PC-9 (cell line): ENCODE measurements around the gene MTHFD1L.
"Not testable (repeated sequence)": the region's sequence is repeated elsewhere in the genome, so short reads cannot be mapped to it uniquely, and the experiment has no call there.

ENCODE experiments used
- EZH2 ChIP-seq: fragments of 200-600 bp; sonication (generic); IDR thresholded peaks from 2 replicates; pipeline ENCODE4 v1.8.0; 2017; ENCODE audit warnings: antibody characterized with exemption, low read depth
- TF ChIP-seq, protein P1 (sequence below): fragments of 200-600 bp; sonication (generic); conservative IDR thresholded peaks from 2 replicates; pipeline ENCODE4 v1.6.1; 2017; ENCODE audit warnings: mixed run types, antibody characterized with exemption, mild to moderate bottlenecking, moderate library complexity

DNA sequence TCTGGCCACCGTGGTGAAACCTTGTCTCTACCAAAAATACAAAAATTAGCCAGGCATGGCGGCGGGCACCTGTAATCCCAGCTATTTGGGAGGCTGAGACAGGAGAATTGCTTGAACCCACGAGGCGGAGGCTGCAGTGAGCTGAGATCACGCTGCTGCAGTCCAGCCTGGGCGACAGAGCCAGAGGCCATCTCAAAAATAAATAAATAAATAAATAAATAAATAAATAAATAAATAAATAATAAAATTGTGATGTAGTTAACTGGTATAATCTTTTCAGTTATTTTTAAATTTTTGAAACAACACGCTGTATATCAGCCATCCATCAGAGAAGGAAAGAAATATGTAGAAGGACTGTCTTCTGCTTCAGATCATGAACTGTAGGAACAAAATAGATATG is 221.6 kb downstream of the MTHFD1L start:
- TF ChIP-seq, protein P1, sequence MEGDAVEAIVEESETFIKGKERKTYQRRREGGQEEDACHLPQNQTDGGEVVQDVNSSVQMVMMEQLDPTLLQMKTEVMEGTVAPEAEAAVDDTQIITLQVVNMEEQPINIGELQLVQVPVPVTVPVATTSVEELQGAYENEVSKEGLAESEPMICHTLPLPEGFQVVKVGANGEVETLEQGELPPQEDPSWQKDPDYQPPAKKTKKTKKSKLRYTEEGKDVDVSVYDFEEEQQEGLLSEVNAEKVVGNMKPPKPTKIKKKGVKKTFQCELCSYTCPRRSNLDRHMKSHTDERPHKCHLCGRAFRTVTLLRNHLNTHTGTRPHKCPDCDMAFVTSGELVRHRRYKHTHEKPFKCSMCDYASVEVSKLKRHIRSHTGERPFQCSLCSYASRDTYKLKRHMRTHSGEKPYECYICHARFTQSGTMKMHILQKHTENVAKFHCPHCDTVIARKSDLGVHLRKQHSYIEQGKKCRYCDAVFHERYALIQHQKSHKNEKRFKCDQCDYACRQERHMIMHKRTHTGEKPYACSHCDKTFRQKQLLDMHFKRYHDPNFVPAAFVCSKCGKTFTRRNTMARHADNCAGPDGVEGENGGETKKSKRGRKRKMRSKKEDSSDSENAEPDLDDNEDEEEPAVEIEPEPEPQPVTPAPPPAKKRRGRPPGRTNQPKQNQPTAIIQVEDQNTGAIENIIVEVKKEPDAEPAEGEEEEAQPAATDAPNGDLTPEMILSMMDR: not testable (repeated sequence)
- not testable (repeated sequence) for TF ChIP-seq EZH2
